Lung (tissue), 12 donors: ENCODE results near the gene GCNA. TPM values are rescaled to one million over a fixed set of nuclear protein-coding genes. Genes with fewer than 3 reads are reported as not detected.

Source experiments
- ATAC-seq: fragments of 200-7000 bp; cut with Tn5 transposase; one replicate; pipeline ENCODE4 v1.9.1; 2020; ENCODE audit warnings: moderate number of reproducible peaks; ENCODE audit not compliant: insufficient read depth, low FRiP score
- DNase-seq, 3 donors: peaks; one replicate each; pipeline ENCODE4 v3.0.0-alpha.2; 2013 to 2017
- H3K27ac ChIP-seq, 2 donors: one replicate each; pipeline ENCODE4 v1.5.1; 2013; ENCODE audit warnings: mild to moderate bottlenecking in 2 of 2, moderate library complexity in 2 of 2, control low read depth in 1 of 2, inconsistent platforms in 1 of 2, low read depth in 1 of 2, low read length in 1 of 2
- H3K27me3 ChIP-seq, 3 donors: one replicate each; pipeline ENCODE4 v1.5.1; 2013; ENCODE audit warnings: low read length in 2 of 3; ENCODE audit not compliant: control insufficient read depth in 3 of 3, insufficient read depth in 3 of 3
- H3K36me3 ChIP-seq, 4 donors: one replicate each; pipeline ENCODE4 v1.5.1; 2013; ENCODE audit warnings: low read length in 4 of 4, mild to moderate bottlenecking in 1 of 4, moderate library complexity in 1 of 4; ENCODE audit not compliant: control insufficient read depth in 4 of 4, insufficient read depth in 4 of 4
- H3K4me1 ChIP-seq, 5 donors: one replicate each; pipeline ENCODE4 v1.5.1; 2013; ENCODE audit warnings: low read length in 5 of 5, mild to moderate bottlenecking in 2 of 5, moderate library complexity in 1 of 5; ENCODE audit not compliant: control insufficient read depth in 5 of 5, insufficient read depth in 5 of 5
- H3K4me3 ChIP-seq: one replicate; pipeline ENCODE4 v1.5.1; 2013; ENCODE audit warnings: mild to moderate bottlenecking, control low read depth, moderate library complexity
- H3K9ac ChIP-seq, 2 donors: one replicate each; pipeline ENCODE4 v1.5.1; 2013; ENCODE audit warnings: low read length in 2 of 2, control low read depth in 1 of 2; ENCODE audit not compliant: insufficient read depth in 1 of 2
- H3K9me3 ChIP-seq, 4 donors: one replicate each; pipeline ENCODE4 v1.5.1; 2013; ENCODE audit warnings: low read length in 3 of 4, mild to moderate bottlenecking in 1 of 4, moderate library complexity in 1 of 4; ENCODE audit not compliant: control insufficient read depth in 4 of 4, insufficient read depth in 3 of 4
- CTCF ChIP-seq: IDR thresholded peaks from 2 replicates; pipeline ENCODE4 v1.5.1; 2012; ENCODE audit warnings: mild to moderate bottlenecking; ENCODE audit errors: control extremely low read depth, extremely low read depth
- WGBS, 2 donors: extraction: QIAGEN DNeasy Blood & Tissue Kit; methylation state at CpG; one replicate each; pipeline ENCODE4 v1.1.7; 2013; 5-methylcytosine and 5-hydroxymethylcytosine counted together
- polyA plus RNA-seq, 2 donors: library from polyadenylated mRNA; stranded (reverse); fragments of 200-250 nt; gene quantifications; one replicate each; pipeline ENCODE4 v1.2.1, GENCODE V29; 2013
- total RNA-seq, 2 donors: library from RNA; depleted of rRNA in 1 of 2; stranded (reverse); fragments of >200 nt in 1 of 2; gene quantifications; one replicate each; pipeline ENCODE4 v1.2.1, GENCODE V29; 2014 to 2021
- donor health status: control.
- donor health status: control.
- donor health status: Bipolar disorder and iron deficiency.
- donor health status: healthy.
- donor health status: DM: yes; HTN: yes; CAD: no.

The GCNA gene
- total and polyA plus RNA-seq, 4 donors: 0.92 to 3.7 (median 1.8) TPM

DNA sequence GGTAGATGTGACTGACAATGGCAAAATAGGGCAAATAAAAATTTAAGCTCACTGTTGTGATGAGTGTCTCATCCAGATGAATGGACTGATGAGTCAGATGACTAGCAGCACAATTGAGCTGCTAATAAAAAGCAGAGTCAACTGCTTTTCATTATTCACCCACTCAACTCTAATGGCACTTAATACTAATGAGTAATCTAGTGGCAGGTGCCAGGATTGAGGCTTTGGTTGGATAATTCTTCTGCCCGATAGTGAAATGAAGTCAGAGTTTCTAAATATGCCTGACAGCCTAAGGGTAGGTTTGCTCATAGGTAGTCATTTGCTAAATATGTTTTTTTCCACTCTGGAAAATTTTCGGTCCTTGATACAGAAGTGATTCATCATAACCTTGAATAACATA is 34.9 kb upstream of the GCNA start:
- DNase-seq: no peak
- 59 to 66% methylated on average over 2 of the region's 2 CpGs for WGBS, 2 donors
- peaks cover 3 to 21% (median 6%) of the 10 kb centered on the region in 4 donors for H3K36me3 ChIP-seq
- peaks cover 0 to 18% (median 8%) of the 10 kb centered on the region in 5 donors for H3K4me1 ChIP-seq
- H3K27ac ChIP-seq: peak overlapping the region in 1 of 2 donors; percentile 21
- peak; percentile 54 for ATAC-seq
- no peak overlapping the region for H3K9ac ChIP-seq
- H3K4me3 ChIP-seq: no peak overlapping the region
- H3K9me3 ChIP-seq: peaks cover 0 to 2% (median under 1%) of the 10 kb centered on the region in 4 donors
- TF ChIP-seq CTCF: no peak
- H3K27me3 ChIP-seq: no peaks in the 10 kb centered on the region

DNA sequence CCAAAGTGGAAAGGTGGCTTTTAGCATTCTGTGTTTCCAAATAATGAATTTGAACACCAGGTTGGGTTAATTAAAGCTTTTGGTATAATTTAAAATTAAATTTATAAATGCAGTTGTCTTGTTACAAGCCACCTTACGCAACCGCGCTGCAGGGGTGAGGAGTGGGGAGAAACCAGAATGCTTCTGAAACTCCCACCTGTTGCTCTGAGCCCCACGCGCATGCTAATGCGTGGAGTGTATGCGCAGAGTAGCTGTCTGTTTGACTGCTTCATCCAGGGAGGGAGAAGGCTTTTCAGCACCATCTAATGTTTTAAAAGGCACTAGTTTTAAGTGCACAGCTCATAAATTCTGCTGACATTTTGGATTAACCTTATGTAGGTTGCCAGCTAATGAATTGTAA is 32.9 kb upstream of the GCNA start:
- Histone ChIP-seq H3K36me3 (peaks cover 3 to 25% (median 10%) of the 10 kb centered on the region in 4 donors), H3K27ac (peak overlapping the region in 1 of 2 donors; percentile 45), H3K9ac (no peak overlapping the region), H3K27me3 (no peaks in the 10 kb centered on the region), H3K9me3 (peaks cover 0 to 2% (median under 1%) of the 10 kb centered on the region in 4 donors), H3K4me3 (no peak overlapping the region), H3K4me1 (peaks cover 0 to 18% (median 8%) of the 10 kb centered on the region in 5 donors)
- ATAC-seq: no peak
- TF ChIP-seq CTCF: no peak
- DNase-seq: no peak
- WGBS, 2 donors: 91 to 95% methylated on average over 7 of the region's 7 CpGs

DNA sequence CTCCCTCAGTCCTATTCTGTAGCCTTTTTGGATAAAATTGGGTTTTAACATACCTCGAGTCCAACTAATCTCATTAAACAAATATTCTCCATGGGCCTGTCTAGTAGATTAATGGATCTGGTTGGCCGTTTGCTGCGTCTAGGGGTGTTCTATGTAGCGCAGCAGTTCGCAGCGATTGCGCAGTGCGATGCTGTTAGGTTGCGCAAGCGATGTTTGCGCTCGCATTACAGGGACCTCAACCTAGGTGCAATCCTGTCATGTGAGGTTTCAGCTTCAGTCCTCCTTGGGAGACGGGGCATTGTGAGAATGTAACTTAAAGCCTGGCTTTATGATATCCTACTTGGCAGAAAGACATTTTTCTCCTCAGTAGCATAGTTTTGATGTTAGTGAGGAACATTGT is 31.4 kb upstream of the GCNA start:
- ATAC-seq: no peak

More for the DNA sequence above, 31.4 kb upstream of the GCNA start:
- Histone ChIP-seq H3K9ac (no peak overlapping the region), H3K36me3 (peaks cover 3 to 25% (median 10%) of the 10 kb centered on the region in 4 donors), H3K4me3 (no peak overlapping the region), H3K27me3 (no peaks in the 10 kb centered on the region), H3K4me1 (peaks cover 0 to 11% (median 4%) of the 10 kb centered on the region in 5 donors), H3K9me3 (peaks cover 0 to 2% (median under 1%) of the 10 kb centered on the region in 4 donors), H3K27ac (no peak overlapping the region)
- WGBS, 2 donors: 59 to 91% methylated on average over 13 of the region's 13 CpGs
- no peak for DNase-seq
- TF ChIP-seq CTCF: no peak
